Inferior parietal cortex (tissue), 1 donor: ENCODE measurements around the gene NNAT.

ENCODE experiments used
- DNase-seq: peaks from one replicate; pipeline ENCODE4 v3.0.0-alpha.2; 2016; ENCODE audit errors: extremely low spot score

The NNAT gene

GRCh38 chr20:37523911-37524700 lies 3.1 kb downstream of the NNAT start:
- DNase-seq, result no peak

- DNase-seq, result no peak
Measured at GRCh38 chr20:37524859-37525708, 4.0 kb downstream of the NNAT start.

- DNase-seq, result no peak
Measured at GRCh38 chr20:37525810-37526209, 4.8 kb downstream of the NNAT start.

- no peak for DNase-seq
Measured at GRCh38 chr20:37526238-37526838, 5.3 kb downstream of the NNAT start.

GRCh38 chr20:37526839-37527637 lies 6.0 kb downstream of the NNAT start:
- DNase-seq, result no peak

- peak; percentile 87 for DNase-seq
Measured at GRCh38 chr20:37527638-37528445, 6.8 kb downstream of the NNAT start, which contains the start of gene BLCAP. TSS of gene BLCAP (minus strand) at chr20:37527876. CDS start at chr20:37519174, 8,702 bp downstream.

- DNase-seq, result no peak
Measured at GRCh38 chr20:37528446-37529213, 7.6 kb downstream of the NNAT start.

- no peak for DNase-seq
Measured at GRCh38 chr20:37529214-37529967, 8.3 kb downstream of the NNAT start.

- no peak for DNase-seq
Measured at GRCh38 chr20:37529968-37530600, 9.0 kb downstream of the NNAT start.

- no peak for DNase-seq
Measured at GRCh38 chr20:37530696-37531095, 9.6 kb downstream of the NNAT start.

- no peak for DNase-seq
Measured at GRCh38 chr20:37531856-37532255, 10.8 kb downstream of the NNAT start.

- DNase-seq, result no peak
Measured at GRCh38 chr20:37533154-37533715, 12.2 kb downstream of the NNAT start.

GRCh38 chr20:37534401-37535157 lies 13.5 kb downstream of the NNAT start:
- peak; percentile 92 for DNase-seq

GRCh38 chr20:37535443-37536132 lies 14.5 kb downstream of the NNAT start:
- no peak for DNase-seq

GRCh38 chr20:37537505-37537904 lies 16.5 kb downstream of the NNAT start:
- no peak for DNase-seq

GRCh38 chr20:37538003-37538402 lies 17.0 kb downstream of the NNAT start:
- no peak for DNase-seq

GRCh38 chr20:37539424-37539823 lies 18.4 kb downstream of the NNAT start:
- no peak for DNase-seq
